Ovary (tissue), 9 donors: ENCODE data around the gene ZNF750. TPM values are rescaled to one million over a fixed set of nuclear protein-coding genes. Genes with fewer than 3 reads are reported as not detected.

ENCODE experiments used
- DNase-seq, 5 donors: peaks; one replicate each; pipeline ENCODE4 v3.0.0-alpha.2; 2019 to 2020
- H3K27ac ChIP-seq, 2 donors: fragments of 200-600 bp; one replicate each; pipeline versions ENCODE4 v1.5.1 to v1.8.0; 2019 to 2022
- H3K27me3 ChIP-seq: fragments of 200-600 bp; one replicate; pipeline ENCODE4 v1.8.0; 2022
- H3K36me3 ChIP-seq: fragments of 200-600 bp; sonication (generic); one replicate; pipeline ENCODE4 v1.5.1; 2019
- H3K4me1 ChIP-seq: one replicate; pipeline ENCODE4 v1.8.1; 2013; ENCODE audit warnings: mild to moderate bottlenecking, moderate library complexity; ENCODE audit not compliant: insufficient read depth
- H3K4me3 ChIP-seq: fragments of 200-600 bp; sonication (generic); one replicate; pipeline ENCODE4 v1.5.1; 2017
- H3K9me3 ChIP-seq, 2 donors: fragments of 200-600 bp in 1 of 2; sonication (generic) in 1 of 2; one replicate each; pipeline versions ENCODE4 v1.5.1 to v1.8.1; 2013 to 2019; ENCODE audit warnings: mild to moderate bottlenecking in 1 of 2, moderate library complexity in 1 of 2
- CTCF ChIP-seq, 3 donors: fragments of 450-650 bp in 2 of 3; fragments of 200-600 bp in 1 of 3; IDR thresholded peaks; one replicate each; pipeline versions ENCODE4 v1.5.1 to v1.8.0; 2016 to 2022; ENCODE audit warnings: antibody characterized with exemption in 3 of 3, mild to moderate bottlenecking in 1 of 3
- EP300 ChIP-seq: sonication (generic); formaldehyde crosslinking; IDR thresholded peaks from one replicate; pipeline ENCODE4 v1.6.1; 2017; ENCODE audit warnings: antibody characterized with exemption
- POLR2A ChIP-seq: fragments of 450-650 bp; IDR thresholded peaks from one replicate; pipeline ENCODE4 v1.6.1; 2017; ENCODE audit warnings: antibody characterized with exemption, mild to moderate bottlenecking, moderate library complexity
- WGBS, 3 donors: extraction: QIAGEN DNeasy Blood & Tissue Kit in 1 of 3; methylation state at CpG; one replicate each; pipeline versions ENCODE4 v1.1.5 to v1.1.7; 2013 to 2017; 5-methylcytosine and 5-hydroxymethylcytosine counted together
- intact Hi-C, 4 donors: fragments of 100-400 bp; cut with DNase I; formaldehyde crosslinking; loops; one replicate each; pipeline versions ENCODE4 v1.11.0 to v1.15.1; 2022 to 2023
- polyA plus RNA-seq, 2 donors: library from polyadenylated mRNA; stranded (reverse); fragments of 200-250 nt in 1 of 2; fragments of 350-450 nt in 1 of 2; fragmentation: Illumina TruSeq in 1 of 2; extraction: RNeasy Lipid Tissue Mini Kit (QIAGEN cat#74804) in 1 of 2; gene quantifications; one replicate each; pipeline ENCODE4 v1.2.3, GENCODE V29; 2013 to 2014
- total RNA-seq, 7 donors: library from RNA; depleted of rRNA in 2 of 7; stranded (reverse); fragments of >200 nt in 2 of 7; fragmentation: NEBNext Ultra II Directional in 3 of 7; extraction: Animal tissue kit (Norgen Biotek cat#: 25700) in 3 of 7; gene quantifications; one replicate each; pipeline versions ENCODE4 v1.1.0 to v1.2.4, GENCODE V29; 2016 to 2023
- donor health status: DM: no; HTN: no; CAD: no; lungs with moderate emphysema.
- donor health status: DM: no; HTN: no; CAD: no.
- donor health status: Bipolar disorder and iron deficiency.
- donor health status: DM: yes; HTN: yes; CAD: no.
- donor health status: DM: no; HTN: no; CAD: no.
- donor health status: DM: yes; HTN: yes; CAD: no.

ZNF750 gene
- total and polyA plus RNA-seq, 9 donors: 0.02 TPM; not detected in 8

- Histone ChIP-seq H3K9me3 (no peaks in the 10 kb centered on the region), H3K27me3 (no peaks in the 10 kb centered on the region), H3K36me3 (no peaks in the 10 kb centered on the region), H3K27ac (no peak overlapping the region), H3K4me1 (peaks cover 4% of the 10 kb centered on the region), H3K4me3 (no peak overlapping the region)
- intact Hi-C loops: no loop called here
- no peak for TF ChIP-seq CTCF (IDR thresholded peaks at IDR 0.05)
- no peak for DNase-seq
- WGBS, 3 donors: 91% methylated on average over 15 of the region's 15 CpGs
Observed at GRCh38 chr17:82856361-82856760, 16.5 kb upstream of the ZNF750 start.

GRCh38 chr17:82854226-82854625 is 14.4 kb upstream of the ZNF750 start:
- intact Hi-C loops: no loop called here
- WGBS, 3 donors: 94 to 98% (median 96%) methylated on average over 11 of the region's 11 CpGs
- DNase-seq: no peak
- Histone ChIP-seq H3K4me3 (no peak overlapping the region), H3K27ac (no peak overlapping the region), H3K4me1 (peaks cover 2% of the 10 kb centered on the region), H3K9me3 (no peaks in the 10 kb centered on the region), H3K36me3 (no peaks in the 10 kb centered on the region), H3K27me3 (no peaks in the 10 kb centered on the region)
- TF ChIP-seq EP300 (no peak), CTCF (IDR thresholded peaks at IDR 0.05) (no peak), POLR2A (no peak)

- WGBS, 3 donors: 89 to 91% (median 90%) methylated on average over 12 of the region's 12 CpGs
- Histone ChIP-seq H3K36me3 (no peaks in the 10 kb centered on the region), H3K9me3 (no peaks in the 10 kb centered on the region), H3K27me3 (no peaks in the 10 kb centered on the region), H3K4me1 (peaks cover 2% of the 10 kb centered on the region), H3K4me3 (no peak overlapping the region), H3K27ac (no peak overlapping the region)
- TF ChIP-seq EP300: no peak
- TF ChIP-seq POLR2A: no peak
- TF ChIP-seq CTCF (IDR thresholded peaks at IDR 0.05): no peak
- no peak for DNase-seq
- intact Hi-C loops: no loop called here
Observed at GRCh38 chr17:82851381-82851780, 11.6 kb upstream of the ZNF750 start.

GRCh38 chr17:82849076-82849945 is 9.5 kb upstream of the ZNF750 start:
- peak in 2 of 5 donors; percentile 13 to 27 for DNase-seq
- TF ChIP-seq CTCF (IDR thresholded peaks at IDR 0.05) (no peak), POLR2A (no peak)
- no peak overlapping the region for H3K27ac ChIP-seq
- H3K4me1 ChIP-seq: peaks cover 2% of the 10 kb centered on the region
- H3K9me3 ChIP-seq: no peaks in the 10 kb centered on the region
- no peaks in the 10 kb centered on the region for H3K36me3 ChIP-seq
- H3K4me3 ChIP-seq: no peak overlapping the region
- WGBS, 3 donors: 88 to 94% (median 90%) methylated on average over 32 to 33 of the region's 33 CpGs
- intact Hi-C loops: no loop called here
- no peaks in the 10 kb centered on the region for H3K27me3 ChIP-seq
